K562 (cell line): ENCODE measurements around the gene CLDN14. TPM values are rescaled to one million over a fixed set of nuclear protein-coding genes. Genes with fewer than 3 reads are reported as not detected.

Source experiments
- ATAC-seq: fragments of 200-7000 bp; cut with Tn5 transposase; 3 replicates; pipeline ENCODE4 v1.9.1; 2020; ENCODE audit warnings: moderate library complexity
- BruUV-seq: library from RNA; stranded (reverse); fragments of 400-500 nt; replicated peaks from 2 replicates; lab custom pipeline; 2021; lab: Mats Ljungman, UMichigan
- CTCF ChIA-PET: fragments of 300-600 bp; formaldehyde crosslinking; extraction: SDS; loops from one replicate; lab custom pipeline; 2021; ENCODE audit warnings: low intra/inter-chr PET ratio; lab: Yijun Ruan, JAX
- POLR2A ChIA-PET: fragments of 300-600, 350-650 bp; sonication (Branson Sonifier 250); formaldehyde crosslinking; extraction: SDS; loops from one replicate; lab custom pipeline; 2021; ENCODE audit warnings: antibody characterized with exemption, inconsistent platforms; lab: Yijun Ruan, JAX
- DNase-seq, 4 experiments: peaks; one replicate each; pipeline versions ENCODE4 v3.0.0 to v3.0.0-alpha.2; 2011 to 2018; ENCODE audit warnings: low spot score in 3 of 4, mixed read lengths in 3 of 4; ENCODE audit errors: extremely low read depth in 1 of 4
- FAIRE-seq: peaks from 2 replicates; lab custom pipeline; 2011; peaks lifted over from hg19 to GRCh38; lab: Jason Lieb, UNC
- H2AFZ ChIP-seq: 2 replicates; pipeline ENCODE4 v1.6.0; 2011; ENCODE audit warnings: low read depth, low read length, control low read depth, inconsistent platforms
- H3K27ac ChIP-seq: fragments of 200-600 bp; 3 replicates; pipeline ENCODE4 v1.8.0; 2011; ENCODE audit warnings: low read depth, mild to moderate bottlenecking, control low read depth, inconsistent platforms, low read length, moderate library complexity, mixed read lengths; ENCODE audit errors: extremely low read depth
- H3K27me3 ChIP-seq, 2 experiments: fragments of 300-600 bp in 1 of 2; 2 replicates in 1 of 2; 3 replicates in 1 of 2; pipeline versions ENCODE4 v1.6.0 to v1.8.0; 2011; ENCODE audit warnings: inconsistent platforms in 2 of 2, low read length in 2 of 2, mild to moderate bottlenecking in 1 of 2, mixed read lengths in 1 of 2, moderate library complexity in 1 of 2; ENCODE audit not compliant: control insufficient read depth in 2 of 2, insufficient read depth in 2 of 2
- H3K36me3 ChIP-seq: fragments of 300-600 bp; 3 replicates; pipeline ENCODE4 v1.8.0; 2011; ENCODE audit warnings: mild to moderate bottlenecking, low read length, inconsistent platforms; ENCODE audit not compliant: control insufficient read depth, insufficient read depth
- H3K4me1 ChIP-seq, 2 experiments: fragments of 200-600 bp in 1 of 2; replicated peaks in 1 of 2; 2 replicates in 1 of 2; 3 replicates in 1 of 2; pipeline versions ENCODE4 v1.5.1 to v1.8.0; 2011; ENCODE audit warnings: inconsistent platforms in 2 of 2, low read length in 2 of 2, mild to moderate bottlenecking in 1 of 2, mixed read lengths in 1 of 2, moderate library complexity in 1 of 2; ENCODE audit not compliant: control insufficient read depth in 2 of 2, insufficient read depth in 2 of 2
- H3K4me2 ChIP-seq: 2 replicates; pipeline ENCODE4 v1.6.1; 2011; ENCODE audit warnings: low read length, control low read depth, inconsistent platforms, mixed read lengths; ENCODE audit not compliant: insufficient read depth
- H3K4me3 ChIP-seq: fragments of 200-600 bp; sonication (generic), shearing (Covaris generic); 2 replicates; pipeline ENCODE4 v1.5.1; 2016; ENCODE audit warnings: control low read depth, inconsistent platforms
- H3K79me2 ChIP-seq: fragments of 200-600 bp; 3 replicates; pipeline ENCODE4 v1.8.0; 2011; ENCODE audit warnings: low read length, inconsistent platforms; ENCODE audit not compliant: control insufficient read depth, insufficient read depth
- H3K9ac ChIP-seq, 2 experiments: 2 replicates each; pipeline versions ENCODE4 v1.6.0 to v1.6.1; 2011; ENCODE audit warnings: low read depth in 2 of 2, low read length in 2 of 2, control low read depth in 1 of 2, inconsistent platforms in 1 of 2, mild to moderate bottlenecking in 1 of 2, mixed read lengths in 1 of 2; ENCODE audit not compliant: insufficient read depth in 1 of 2
- H3K9me1 ChIP-seq: one replicate; pipeline ENCODE4 v1.6.0; 2011; ENCODE audit warnings: inconsistent platforms, mild to moderate bottlenecking, low read length, moderate library complexity; ENCODE audit not compliant: control insufficient read depth, insufficient read depth
- H3K9me3 ChIP-seq: replicated peaks from 2 replicates; pipeline ENCODE4 v1.5.1; 2011; ENCODE audit warnings: low read depth, low read length, inconsistent platforms; ENCODE audit not compliant: control insufficient read depth, insufficient read depth
- H4K20me1 ChIP-seq: replicated peaks from 2 replicates; pipeline ENCODE4 v1.6.1; 2011; ENCODE audit warnings: low read length, inconsistent platforms, mixed read lengths; ENCODE audit not compliant: control insufficient read depth, insufficient read depth
- HDAC2 ChIP-seq: fragments of 450-650 bp; IDR thresholded peaks from 2 replicates; pipeline ENCODE4 v1.6.1; 2016; ENCODE audit warnings: mild to moderate bottlenecking
- POLR2G ChIP-seq: fragments of 200-400 bp; formaldehyde crosslinking; IDR thresholded peaks from 2 replicates; pipeline ENCODE4 v1.6.1; 2017; ENCODE audit warnings: low read depth, mild to moderate bottlenecking, antibody characterized with exemption, low read length, moderate library complexity
- SIN3A ChIP-seq, 2 experiments: fragments of 150-350 bp in 1 of 2; IDR thresholded peaks; 2 replicates each; pipeline ENCODE4 v1.6.1; 2011 to 2016; ENCODE audit warnings: borderline replicate concordance in 2 of 2, low read depth in 2 of 2, low read length in 2 of 2, mild to moderate bottlenecking in 2 of 2, moderate library complexity in 2 of 2; ENCODE audit not compliant: control insufficient read depth in 1 of 2
- SMAD1 ChIP-seq: fragments of 150-350 bp; IDR thresholded peaks from 2 replicates; pipeline ENCODE4 v1.6.1; 2014; ENCODE audit warnings: low read length, low read depth; ENCODE audit not compliant: partially characterized antibody
- WGBS: fragments of 100-300 bp; shearing (Covaris generic); methylation state at CpG from one replicate; pipeline ENCODE4 v1.1.6; 2016; ENCODE audit warnings: low coverage, mixed read lengths; ENCODE audit not compliant: insufficient coverage; ENCODE audit errors: missing lambda C conversion rate; 5-methylcytosine and 5-hydroxymethylcytosine counted together
- in situ Hi-C: fragments of 300-500 bp; cut with MboI; formaldehyde crosslinking; loops from 4 replicates; pipeline ENCODE4 v1.15.0; 2018; ENCODE audit warnings: inconsistent platforms, mixed read lengths
- intact Hi-C: fragments of 100-400 bp; cut with micrococcal nuclease; formaldehyde crosslinking; loops from 2 replicates; pipeline ENCODE4 v1.14.2; 2022
- polyA plus RNA-seq, 8 experiments: library from polyadenylated mRNA; depleted of rRNA in 4 of 8; stranded (reverse) in 5 of 8; unstranded in 3 of 8; fragments of >200 nt; fragmentation: Nextera tagmentation in 2 of 8; fragmentation: Illumina TruSeq in 1 of 8; extraction: Ambion mirVana in 2 of 8; extraction: Trizol in 1 of 8; gene quantifications; 2 replicates each; pipeline versions ENCODE4 v1.2.1 to v1.2.3, GENCODE V29; 2011 to 2014; ENCODE audit warnings: inconsistent platforms in 1 of 8, missing spikeins in 1 of 8
- total RNA-seq, 7 experiments: library from RNA; depleted of rRNA in 6 of 7; stranded (reverse); fragments of >200 nt in 6 of 7; fragmentation: Illumina TruSeq in 2 of 7; extraction: Trizol in 2 of 7; gene quantifications; 2 replicates each; pipeline versions ENCODE4 v1.2.1 to v1.2.3, GENCODE V29; 2011 to 2021; ENCODE audit warnings: low replicate concordance in 1 of 7
- TF ChIP-seq, protein P1 (sequence below), 2 experiments: fragments of 450-650 bp in 1 of 2; IDR thresholded peaks; 2 replicates each; pipeline ENCODE4 v1.6.1; 2011 to 2017; ENCODE audit warnings: low read depth in 2 of 2, antibody characterized with exemption in 1 of 2, borderline replicate concordance in 1 of 2, low read length in 1 of 2, mild to moderate bottlenecking in 1 of 2, mixed read lengths in 1 of 2; ENCODE audit not compliant: control insufficient read depth in 1 of 2
- TF ChIP-seq, protein P2 (sequence below), 2 experiments: fragments of 450-650 bp in 1 of 2; sonication (generic) in 1 of 2; formaldehyde crosslinking in 1 of 2; IDR thresholded peaks; 2 replicates each; pipeline versions ENCODE4 v1.7.1 to v1.9.0; 2016 to 2022; ENCODE audit warnings: inconsistent platforms in 1 of 2, mild to moderate bottlenecking in 1 of 2, missing genetic modification reagents in 1 of 2

CLDN14 gene
- total and polyA plus RNA-seq, 9 of the 15 experiments (the other 6 are each of a cell fraction or from before 2014, with no cell fraction given): not detected

DNA sequence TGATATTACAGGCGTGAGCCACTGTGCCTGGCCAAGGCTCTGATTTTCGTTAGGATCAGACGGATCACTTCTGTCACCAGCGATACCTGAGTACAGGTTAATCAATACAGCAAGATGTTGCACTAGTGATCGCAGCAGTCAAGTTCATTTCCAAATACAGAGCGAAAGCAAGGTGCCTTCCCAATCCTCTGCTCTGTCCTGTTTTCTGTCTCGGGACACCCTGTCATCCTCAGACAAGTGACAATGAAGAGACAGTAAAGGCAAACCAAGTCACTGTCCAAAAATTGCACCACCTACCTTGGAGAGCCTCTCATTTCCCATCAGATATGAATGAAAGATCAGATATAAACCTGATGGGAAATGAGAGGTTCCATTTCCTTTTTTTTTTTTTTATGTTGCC is 5.6 kb upstream of the CLDN14 start:
- intact Hi-C loops: loop anchor here (5.0 kb wide), 1 partner anchor 63 kb away; no protein-coding TSS in a partner anchor
- ChIA-PET CTCF (no interaction called here), POLR2A (interaction anchor here (0.7 to 1.0 kb wide), 2 partner anchors 10 to 34 kb away, joined by 3 to 4 read pairs; no protein-coding TSS in a partner anchor)
- Histone ChIP-seq H3K9me1 (no peaks in the 10 kb centered on the region), H3K27ac (no peak overlapping the region), H2AFZ (no peak overlapping the region), H3K4me2 (no peak overlapping the region), H3K4me3 (no peak overlapping the region), H3K9me3 (no peaks in the 10 kb centered on the region), H3K9ac (no peak overlapping the region)
- TF ChIP-seq HDAC2: no peak
- TF ChIP-seq, protein P1, sequence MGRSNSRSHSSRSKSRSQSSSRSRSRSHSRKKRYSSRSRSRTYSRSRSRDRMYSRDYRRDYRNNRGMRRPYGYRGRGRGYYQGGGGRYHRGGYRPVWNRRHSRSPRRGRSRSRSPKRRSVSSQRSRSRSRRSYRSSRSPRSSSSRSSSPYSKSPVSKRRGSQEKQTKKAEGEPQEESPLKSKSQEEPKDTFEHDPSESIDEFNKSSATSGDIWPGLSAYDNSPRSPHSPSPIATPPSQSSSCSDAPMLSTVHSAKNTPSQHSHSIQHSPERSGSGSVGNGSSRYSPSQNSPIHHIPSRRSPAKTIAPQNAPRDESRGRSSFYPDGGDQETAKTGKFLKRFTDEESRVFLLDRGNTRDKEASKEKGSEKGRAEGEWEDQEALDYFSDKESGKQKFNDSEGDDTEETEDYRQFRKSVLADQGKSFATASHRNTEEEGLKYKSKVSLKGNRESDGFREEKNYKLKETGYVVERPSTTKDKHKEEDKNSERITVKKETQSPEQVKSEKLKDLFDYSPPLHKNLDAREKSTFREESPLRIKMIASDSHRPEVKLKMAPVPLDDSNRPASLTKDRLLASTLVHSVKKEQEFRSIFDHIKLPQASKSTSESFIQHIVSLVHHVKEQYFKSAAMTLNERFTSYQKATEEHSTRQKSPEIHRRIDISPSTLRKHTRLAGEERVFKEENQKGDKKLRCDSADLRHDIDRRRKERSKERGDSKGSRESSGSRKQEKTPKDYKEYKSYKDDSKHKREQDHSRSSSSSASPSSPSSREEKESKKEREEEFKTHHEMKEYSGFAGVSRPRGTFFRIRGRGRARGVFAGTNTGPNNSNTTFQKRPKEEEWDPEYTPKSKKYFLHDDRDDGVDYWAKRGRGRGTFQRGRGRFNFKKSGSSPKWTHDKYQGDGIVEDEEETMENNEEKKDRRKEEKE (IDR thresholded peaks at IDR 0.05; ENCODE audit: borderline replicate concordance in 1 of 2, control insufficient read depth in 1 of 2, low read depth in 2 of 2, low read length in 1 of 2): no peak
- TF ChIP-seq SIN3A (IDR thresholded peaks at IDR 0.05; ENCODE audit: borderline replicate concordance in 2 of 2, control insufficient read depth in 1 of 2, low read depth in 2 of 2, low read length in 2 of 2): no peak
- no peak for TF ChIP-seq POLR2G
- TF ChIP-seq SMAD1: no peak
- TF ChIP-seq, protein P2, sequence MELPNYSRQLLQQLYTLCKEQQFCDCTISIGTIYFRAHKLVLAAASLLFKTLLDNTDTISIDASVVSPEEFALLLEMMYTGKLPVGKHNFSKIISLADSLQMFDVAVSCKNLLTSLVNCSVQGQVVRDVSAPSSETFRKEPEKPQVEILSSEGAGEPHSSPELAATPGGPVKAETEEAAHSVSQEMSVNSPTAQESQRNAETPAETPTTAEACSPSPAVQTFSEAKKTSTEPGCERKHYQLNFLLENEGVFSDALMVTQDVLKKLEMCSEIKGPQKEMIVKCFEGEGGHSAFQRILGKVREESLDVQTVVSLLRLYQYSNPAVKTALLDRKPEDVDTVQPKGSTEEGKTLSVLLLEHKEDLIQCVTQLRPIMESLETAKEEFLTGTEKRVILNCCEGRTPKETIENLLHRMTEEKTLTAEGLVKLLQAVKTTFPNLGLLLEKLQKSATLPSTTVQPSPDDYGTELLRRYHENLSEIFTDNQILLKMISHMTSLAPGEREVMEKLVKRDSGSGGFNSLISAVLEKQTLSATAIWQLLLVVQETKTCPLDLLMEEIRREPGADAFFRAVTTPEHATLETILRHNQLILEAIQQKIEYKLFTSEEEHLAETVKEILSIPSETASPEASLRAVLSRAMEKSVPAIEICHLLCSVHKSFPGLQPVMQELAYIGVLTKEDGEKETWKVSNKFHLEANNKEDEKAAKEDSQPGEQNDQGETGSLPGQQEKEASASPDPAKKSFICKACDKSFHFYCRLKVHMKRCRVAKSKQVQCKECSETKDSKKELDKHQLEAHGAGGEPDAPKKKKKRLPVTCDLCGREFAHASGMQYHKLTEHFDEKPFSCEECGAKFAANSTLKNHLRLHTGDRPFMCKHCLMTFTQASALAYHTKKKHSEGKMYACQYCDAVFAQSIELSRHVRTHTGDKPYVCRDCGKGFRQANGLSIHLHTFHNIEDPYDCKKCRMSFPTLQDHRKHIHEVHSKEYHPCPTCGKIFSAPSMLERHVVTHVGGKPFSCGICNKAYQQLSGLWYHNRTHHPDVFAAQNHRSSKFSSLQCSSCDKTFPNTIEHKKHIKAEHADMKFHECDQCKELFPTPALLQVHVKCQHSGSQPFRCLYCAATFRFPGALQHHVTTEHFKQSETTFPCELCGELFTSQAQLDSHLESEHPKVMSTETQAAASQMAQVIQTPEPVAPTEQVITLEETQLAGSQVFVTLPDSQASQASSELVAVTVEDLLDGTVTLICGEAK (IDR thresholded peaks at IDR 0.05): peak; percentile 73
- TF ChIP-seq, protein P2 (CRISPR knock-in tag; IDR thresholded peaks at IDR 0.05): no peak
- TF ChIP-seq, all 486 proteins: peak for 1
- Histone ChIP-seq H3K27me3 (peaks cover 48 to 81% of the 10 kb centered on the region in 2 experiments), H4K20me1 (no peaks in the 10 kb centered on the region; the same call in 1 of the 2 replicates), H3K79me2 (no peaks in the 10 kb centered on the region), H3K4me1 (no peaks in the 10 kb centered on the region), H3K36me3 (no peaks in the 10 kb centered on the region)
- BruUV-seq: no TSS peak
- 2% methylated on average over 7 of the region's 7 CpGs for WGBS
- no peak for ATAC-seq
- FAIRE-seq: no peak
- DNase-seq: no peak
- in situ Hi-C loops: no loop called here
